Bronchial epithelial cell (primary cell): ENCODE data around the gene AFF3. TPM values are rescaled to one million over a fixed set of nuclear protein-coding genes. Genes with fewer than 3 reads are reported as not detected.

Source experiments
- DNase-seq: peaks from one replicate; pipeline ENCODE4 v3.0.0-alpha.2; 2010; ENCODE audit warnings: low read depth
- FAIRE-seq: peaks from 2 replicates; lab custom pipeline; 2011; peaks lifted over from hg19 to GRCh38; lab: Jason Lieb, UNC
- H3K27me3 ChIP-seq: 2 replicates; pipeline ENCODE4 v1.5.1; 2011; ENCODE audit warnings: low read length; ENCODE audit not compliant: control insufficient read depth, insufficient read depth
- H3K36me3 ChIP-seq: 2 replicates; pipeline ENCODE4 v1.5.1; 2011; ENCODE audit warnings: low read length; ENCODE audit not compliant: control insufficient read depth, insufficient read depth
- H3K4me3 ChIP-seq: 2 replicates; pipeline ENCODE4 v1.5.1; 2011; ENCODE audit warnings: mild to moderate bottlenecking, low read depth, low read length, control low read depth
- CTCF ChIP-seq: IDR thresholded peaks from 2 replicates; pipeline ENCODE4 v1.5.1; 2011; ENCODE audit warnings: mild to moderate bottlenecking, moderate library complexity, low read length, control low read depth, inconsistent platforms; ENCODE audit not compliant: insufficient read depth, severe bottlenecking
- total RNA-seq: library from RNA; depleted of rRNA; stranded (reverse); fragments of >200 nt; gene quantifications from 2 replicates; pipeline ENCODE4 v1.2.1, GENCODE V29; 2014

The AFF3 gene
- total RNA-seq, 1 donor from 2014 or later: not detected

GRCh38 chr2:99522157-99522556 is 620.2 kb downstream of the AFF3 start:
- no peak for FAIRE-seq

GRCh38 chr2:99520813-99521212 is 621.6 kb downstream of the AFF3 start:
- no peak for TF ChIP-seq CTCF
- FAIRE-seq: no peak
- no peaks in the 10 kb centered on the region for H3K36me3 ChIP-seq

More at GRCh38 chr2:99522157-99522556, 620.2 kb downstream of the AFF3 start:
- Histone ChIP-seq H3K4me3 (no peak overlapping the region), H3K36me3 (no peaks in the 10 kb centered on the region), H3K27me3 (no peaks in the 10 kb centered on the region)
- no peak for TF ChIP-seq CTCF
- no peak for DNase-seq

GRCh38 chr2:99520195-99520594 is 622.2 kb downstream of the AFF3 start:
- TF ChIP-seq CTCF: no peak
- FAIRE-seq (no peak), DNase-seq (no peak)
- Histone ChIP-seq H3K36me3 (no peaks in the 10 kb centered on the region), H3K4me3 (no peak overlapping the region), H3K27me3 (no peaks in the 10 kb centered on the region)

More at GRCh38 chr2:99520813-99521212, 621.6 kb downstream of the AFF3 start:
- peak; percentile 18 for DNase-seq
- Histone ChIP-seq H3K27me3 (no peaks in the 10 kb centered on the region), H3K4me3 (no peak overlapping the region)

GRCh38 chr2:99514357-99514756 is 628.0 kb downstream of the AFF3 start:
- no peak for TF ChIP-seq CTCF
- no peaks in the 10 kb centered on the region for H3K27me3 ChIP-seq
- no peaks in the 10 kb centered on the region for H3K36me3 ChIP-seq
- no peak for DNase-seq
- no peak overlapping the region for H3K4me3 ChIP-seq
- no peak for FAIRE-seq

GRCh38 chr2:99512181-99512591 is 630.2 kb downstream of the AFF3 start:
- no peak for TF ChIP-seq CTCF
- no peak overlapping the region for H3K4me3 ChIP-seq
- FAIRE-seq: no peak
- no peaks in the 10 kb centered on the region for H3K27me3 ChIP-seq
- no peaks in the 10 kb centered on the region for H3K36me3 ChIP-seq
- no peak for DNase-seq

GRCh38 chr2:99509387-99509786 is 633.0 kb downstream of the AFF3 start:
- no peak for TF ChIP-seq CTCF
- Histone ChIP-seq H3K36me3 (no peaks in the 10 kb centered on the region), H3K27me3 (no peaks in the 10 kb centered on the region), H3K4me3 (no peak overlapping the region)
- no peak for DNase-seq
- no peak for FAIRE-seq
